NOMO-1 (cell line): ENCODE measurements around the gene TAS2R41.

Experiments used
- DNase-seq, 2 experiments: peaks; one replicate each; lab custom pipeline; 2025; ENCODE audit not compliant: unreplicated experiment in 2 of 2; lab: John Stamatoyannopoulos, UW

TAS2R41 gene

GRCh38 chr7:143477501-143478150 is at the start of gene TAS2R41:
TSS of gene TAS2R41 (plus strand) at chr7:143477873. CDS start at chr7:143477873, 0 bp downstream.
- DNase-seq = no peak

- peak in 1 of 2 experiments; percentile 13 for DNase-seq
Measured at GRCh38 chr7:143429770-143430698, 47.6 kb upstream of the TAS2R41 start.

GRCh38 chr7:143431109-143431508 is 46.6 kb upstream of the TAS2R41 start:
- no peak for DNase-seq

- no peak for DNase-seq
Measured at GRCh38 chr7:143433759-143434158, 43.9 kb upstream of the TAS2R41 start.

- DNase-seq = no peak
Measured at GRCh38 chr7:143434660-143435059, 43.0 kb upstream of the TAS2R41 start.

- no peak for DNase-seq
Measured at GRCh38 chr7:143435266-143435665, 42.4 kb upstream of the TAS2R41 start.

- no peak for DNase-seq
Measured at GRCh38 chr7:143436325-143436946, 41.2 kb upstream of the TAS2R41 start.

GRCh38 chr7:143437578-143437977 is 40.1 kb upstream of the TAS2R41 start:
- DNase-seq = no peak

- DNase-seq = no peak
Measured at GRCh38 chr7:143439866-143440265, 37.8 kb upstream of the TAS2R41 start.

- DNase-seq = no peak
Measured at GRCh38 chr7:143443153-143443552, 34.5 kb upstream of the TAS2R41 start, which contains the start of gene TAS2R60. TSS of gene TAS2R60 (plus strand) at chr7:143443453. CDS start at chr7:143443453, 0 bp downstream.

- no peak for DNase-seq
Measured at GRCh38 chr7:143444063-143444782, 33.5 kb upstream of the TAS2R41 start.

- no peak for DNase-seq
Measured at GRCh38 chr7:143444785-143445184, 32.9 kb upstream of the TAS2R41 start.

GRCh38 chr7:143447466-143447865 is 30.2 kb upstream of the TAS2R41 start:
- no peak for DNase-seq

GRCh38 chr7:143448429-143448828 is 29.2 kb upstream of the TAS2R41 start:
- no peak for DNase-seq

GRCh38 chr7:143449793-143450192 is 27.9 kb upstream of the TAS2R41 start:
- DNase-seq = no peak

GRCh38 chr7:143451122-143451521 is 26.6 kb upstream of the TAS2R41 start:
- no peak for DNase-seq

- DNase-seq = no peak
Measured at GRCh38 chr7:143451746-143452145, 25.9 kb upstream of the TAS2R41 start.

GRCh38 chr7:143452495-143452894 is 25.2 kb upstream of the TAS2R41 start:
- no peak for DNase-seq

- no peak for DNase-seq
Measured at GRCh38 chr7:143454091-143454680, 23.5 kb upstream of the TAS2R41 start.

GRCh38 chr7:143455491-143455890 is 22.2 kb upstream of the TAS2R41 start:
- DNase-seq = no peak
